Upper lobe of left lung (tissue), 4 donors: ENCODE data around the gene ARAP1.

Experiments
- EP300 ChIP-seq, 4 donors: sonication (generic); formaldehyde crosslinking; IDR thresholded peaks; one replicate each; pipeline ENCODE4 v1.5.1; 2017; ENCODE audit warnings: antibody characterized with exemption in 4 of 4, control low read depth in 2 of 4
- POLR2A ChIP-seq, 4 donors: fragments of 450-650 bp; IDR thresholded peaks; one replicate each; pipeline ENCODE4 v1.5.1; 2016 to 2017; ENCODE audit warnings: antibody characterized with exemption in 4 of 4, mild to moderate bottlenecking in 2 of 4
- POLR2AphosphoS5 ChIP-seq, 2 donors: sonication (generic); formaldehyde crosslinking; IDR thresholded peaks; one replicate each; pipeline ENCODE4 v1.5.1; 2017; ENCODE audit warnings: antibody characterized with exemption in 2 of 2
- TF ChIP-seq, protein P1 (sequence below), 6 experiments: fragments of 450-650 bp in 4 of 6; fragments of 200-600 bp in 2 of 6; sonication (generic) in 2 of 6; IDR thresholded peaks; one replicate each; pipeline ENCODE4 v1.5.1; 2016 to 2019; ENCODE audit warnings: antibody characterized with exemption in 6 of 6

DNA sequence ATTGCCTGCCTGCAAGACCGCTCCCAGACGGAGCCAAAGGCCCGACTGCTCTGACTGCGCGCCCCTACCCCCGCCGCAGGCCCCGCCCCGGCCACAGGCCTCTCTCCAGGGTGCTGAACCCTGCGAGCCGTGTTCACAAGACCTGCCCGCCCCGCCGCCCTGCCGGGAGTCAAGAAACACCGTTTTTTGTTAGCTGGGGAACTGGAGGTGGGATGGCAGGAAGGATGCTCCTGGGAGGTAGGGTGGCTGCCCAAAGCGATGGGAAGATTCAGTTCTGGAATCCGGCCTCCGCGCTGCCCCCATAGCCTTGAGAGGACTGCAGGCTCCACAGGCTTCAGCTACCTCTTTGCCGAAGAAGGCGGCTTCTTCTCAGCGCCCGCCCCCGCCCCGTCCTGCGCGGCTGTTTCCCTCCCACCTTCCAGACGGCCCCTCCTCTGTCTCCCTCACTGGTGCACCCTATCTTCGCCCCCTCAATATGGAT is 75.3 kb downstream of the ARAP1 start:
- TF ChIP-seq, protein P1, sequence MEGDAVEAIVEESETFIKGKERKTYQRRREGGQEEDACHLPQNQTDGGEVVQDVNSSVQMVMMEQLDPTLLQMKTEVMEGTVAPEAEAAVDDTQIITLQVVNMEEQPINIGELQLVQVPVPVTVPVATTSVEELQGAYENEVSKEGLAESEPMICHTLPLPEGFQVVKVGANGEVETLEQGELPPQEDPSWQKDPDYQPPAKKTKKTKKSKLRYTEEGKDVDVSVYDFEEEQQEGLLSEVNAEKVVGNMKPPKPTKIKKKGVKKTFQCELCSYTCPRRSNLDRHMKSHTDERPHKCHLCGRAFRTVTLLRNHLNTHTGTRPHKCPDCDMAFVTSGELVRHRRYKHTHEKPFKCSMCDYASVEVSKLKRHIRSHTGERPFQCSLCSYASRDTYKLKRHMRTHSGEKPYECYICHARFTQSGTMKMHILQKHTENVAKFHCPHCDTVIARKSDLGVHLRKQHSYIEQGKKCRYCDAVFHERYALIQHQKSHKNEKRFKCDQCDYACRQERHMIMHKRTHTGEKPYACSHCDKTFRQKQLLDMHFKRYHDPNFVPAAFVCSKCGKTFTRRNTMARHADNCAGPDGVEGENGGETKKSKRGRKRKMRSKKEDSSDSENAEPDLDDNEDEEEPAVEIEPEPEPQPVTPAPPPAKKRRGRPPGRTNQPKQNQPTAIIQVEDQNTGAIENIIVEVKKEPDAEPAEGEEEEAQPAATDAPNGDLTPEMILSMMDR (IDR thresholded peaks at IDR 0.05), result no peak
- no peak for TF ChIP-seq POLR2A (IDR thresholded peaks at IDR 0.05)
- no peak for TF ChIP-seq EP300 (IDR thresholded peaks at IDR 0.05)
- no peak for TF ChIP-seq POLR2AphosphoS5 (IDR thresholded peaks at IDR 0.05)
